Calu3 (cell line): ENCODE results near the gene MB21D2. TPM values are rescaled to one million over a fixed set of nuclear protein-coding genes. Genes with fewer than 3 reads are reported as not detected.

Experiments
- BruUV-seq: library from RNA; stranded (reverse); fragments of 400-500 nt; replicated peaks from 2 replicates; lab custom pipeline; 2021; lab: Mats Ljungman, UMichigan
- CTCF ChIA-PET: fragments of 300-600 bp; sonication (Branson Sonifier 250); formaldehyde crosslinking; loops from one replicate; lab custom pipeline; 2022; ENCODE audit warnings: antibody characterized with exemption; lab: Charles Lee
- DNase-seq: peaks from one replicate; pipeline ENCODE4 v3.0.0; 2022
- H3K27ac Mint-ChIP-seq: one replicate; pipeline ENCODE4 v1.8.0; 2022; ENCODE audit warnings: mixed read lengths; ENCODE audit not compliant: unreplicated experiment
- H3K27me3 Mint-ChIP-seq: one replicate; pipeline ENCODE4 v1.8.0; 2022; ENCODE audit warnings: mixed read lengths; ENCODE audit not compliant: unreplicated experiment
- H3K36me3 Mint-ChIP-seq: one replicate; pipeline ENCODE4 v1.8.0; 2022; ENCODE audit warnings: mild to moderate bottlenecking, moderate library complexity, mixed read lengths; ENCODE audit not compliant: insufficient read depth, unreplicated experiment
- H3K4me1 Mint-ChIP-seq: one replicate; pipeline ENCODE4 v1.8.0; 2022; ENCODE audit warnings: mild to moderate bottlenecking, low read depth, mixed read lengths; ENCODE audit not compliant: unreplicated experiment
- H3K4me3 Mint-ChIP-seq: one replicate; pipeline ENCODE4 v1.8.0; 2022; ENCODE audit warnings: mild to moderate bottlenecking, low read depth, moderate library complexity, mixed read lengths; ENCODE audit not compliant: unreplicated experiment
- H3K9me3 Mint-ChIP-seq: one replicate; pipeline ENCODE4 v1.8.0; 2022; ENCODE audit warnings: low read depth, mixed read lengths; ENCODE audit not compliant: unreplicated experiment
- CTCF ChIP-seq: fragments of 200-600 bp; IDR thresholded peaks from one replicate; pipeline ENCODE4 v1.8.0; 2022; ENCODE audit warnings: antibody characterized with exemption; ENCODE audit not compliant: unreplicated experiment
- intact Hi-C: fragments of 100-400 bp; cut with micrococcal nuclease; formaldehyde crosslinking; loops from one replicate; pipeline ENCODE4 v1.10.0; 2022; ENCODE audit not compliant: unreplicated experiment
- total RNA-seq: library from RNA; stranded (reverse); gene quantifications from 2 replicates; pipeline ENCODE4 v1.2.3, GENCODE V29; 2022

The MB21D2 gene
- total RNA-seq, 1 experiment from 2014 or later = 11.9 TPM

- Mint-ChIP-seq H3K4me3 (no peak overlapping the region), H3K27ac (no peak overlapping the region)
- no TSS peak for BruUV-seq
Observed at GRCh38 chr3:192902549-192902948, 15.1 kb downstream of the MB21D2 start.

GRCh38 chr3:192901435-192901834 is 16.2 kb downstream of the MB21D2 start:
- DNase-seq = no peak
- no TSS peak for BruUV-seq
- Mint-ChIP-seq H3K4me1 (peaks cover 56% of the 10 kb centered on the region), H3K4me3 (no peak overlapping the region), H3K36me3 (peaks cover 11% of the 10 kb centered on the region), H3K27ac (no peak overlapping the region), H3K9me3 (no peaks in the 10 kb centered on the region), H3K27me3 (no peaks in the 10 kb centered on the region)
- CTCF ChIA-PET = interaction anchor here (0.8 kb wide), 1 partner anchor 28 kb away, joined by 3 read pairs; no protein-coding TSS in a partner anchor
- intact Hi-C loops = no loop called here
- no peak for TF ChIP-seq CTCF

More at GRCh38 chr3:192902549-192902948, 15.1 kb downstream of the MB21D2 start:
- CTCF ChIA-PET = no interaction called here
- Mint-ChIP-seq H3K27me3 (no peaks in the 10 kb centered on the region), H3K9me3 (no peaks in the 10 kb centered on the region), H3K36me3 (peaks cover under 1% of the 10 kb centered on the region), H3K4me1 (peaks cover 56% of the 10 kb centered on the region)
- DNase-seq = no peak
- no peak for TF ChIP-seq CTCF
- intact Hi-C loops = no loop called here

GRCh38 chr3:192899540-192899982 is 18.1 kb downstream of the MB21D2 start:
- H3K9me3 Mint-ChIP-seq = no peaks in the 10 kb centered on the region
- peaks cover 18% of the 10 kb centered on the region for H3K36me3 Mint-ChIP-seq
- H3K4me1 Mint-ChIP-seq = peaks cover 71% of the 10 kb centered on the region
- intact Hi-C loops = no loop called here
- no peaks in the 10 kb centered on the region for H3K27me3 Mint-ChIP-seq
- CTCF ChIA-PET = interaction anchor here (0.7 kb wide), 1 partner anchor 863 kb away, joined by 4 read pairs; no protein-coding TSS in a partner anchor
- no peak for TF ChIP-seq CTCF
- DNase-seq = no peak
- peak overlapping the region; percentile 24 for H3K27ac Mint-ChIP-seq
- no TSS peak for BruUV-seq
- no peak overlapping the region for H3K4me3 Mint-ChIP-seq

GRCh38 chr3:192897005-192897404 is 20.7 kb downstream of the MB21D2 start:
- no TSS peak for BruUV-seq
- no peak for TF ChIP-seq CTCF
- Mint-ChIP-seq H3K9me3 (no peaks in the 10 kb centered on the region), H3K4me3 (peak overlapping the region; percentile 38), H3K36me3 (peaks cover 34% of the 10 kb centered on the region), H3K27ac (peak overlapping the region; percentile 88), H3K4me1 (peaks cover 85% of the 10 kb centered on the region), H3K27me3 (no peaks in the 10 kb centered on the region)
- intact Hi-C loops = loop anchor here (1.0 kb wide), 1 partner anchor 18 kb away; no protein-coding TSS in a partner anchor
- CTCF ChIA-PET = interaction anchor here (0.6 to 2.1 kb wide), 7 partner anchors 9 to 144 kb away, joined by 3 to 15 read pairs (median 4); partner anchors contain the start of gene MB21D2
- peak; percentile 66 for DNase-seq
